OCI-LY7 (cell line): Measurements from ENCODE around the gene GOLGA8N.

Source experiments
- CTCF ChIP-seq: fragments of 200-600 bp; sonication (generic); conservative IDR thresholded peaks from 2 replicates; pipeline ENCODE4 v1.5.1; 2014; ENCODE audit warnings: mild to moderate bottlenecking, antibody characterized with exemption, low read length, moderate library complexity, mixed read lengths
- EZH2phosphoT487 ChIP-seq: fragments of 200-600 bp; sonication (generic); IDR thresholded peaks from 2 replicates; pipeline ENCODE4 v1.6.1; 2018; ENCODE audit warnings: low read depth, borderline replicate concordance, mild to moderate bottlenecking, mixed run types, antibody characterized with exemption, low read length, moderate library complexity, mixed read lengths

- no peak for TF ChIP-seq CTCF
- no peak for TF ChIP-seq EZH2phosphoT487
Observed at GRCh38 chr15:32652178-32652577, 58.9 kb downstream of the GOLGA8N start.
